ENCODE measurements around the gene DRGX.

DRGX gene

GRCh38 chr10:49395741-49396665 lies at the start of gene DRGX:
TSS of gene DRGX (minus strand) at chr10:49396089. CDS start at chr10:49395440, 649 bp downstream.
- no peak for DNase-seq (ENCODE audit: low read depth in 2 of 2)

GRCh38 chr10:49444349-49444748 lies 48.5 kb upstream of the DRGX start:
- no peak for DNase-seq (ENCODE audit: low read depth in 2 of 2)

DNA sequence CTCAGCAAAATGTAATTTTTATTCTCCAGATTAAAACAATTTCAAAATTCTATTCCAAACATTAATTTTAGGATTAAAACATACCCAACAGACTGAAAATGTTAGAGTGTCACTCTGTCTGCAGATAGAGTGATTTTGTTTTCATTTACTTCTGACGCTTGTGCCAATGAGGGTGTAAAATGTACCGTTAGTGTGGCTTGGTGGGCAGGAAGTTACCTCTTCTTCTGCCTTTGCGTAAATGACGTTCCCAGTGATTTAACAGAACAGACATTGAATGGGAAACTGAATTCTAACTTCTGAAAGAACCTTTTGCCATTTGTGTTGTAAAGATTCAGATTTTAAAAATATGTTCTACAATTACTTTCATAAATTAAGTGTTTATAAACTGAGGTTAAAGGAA lies 47.0 kb upstream of the DRGX start:
- no peak for DNase-seq (ENCODE audit: low read depth in 2 of 2)

DNA sequence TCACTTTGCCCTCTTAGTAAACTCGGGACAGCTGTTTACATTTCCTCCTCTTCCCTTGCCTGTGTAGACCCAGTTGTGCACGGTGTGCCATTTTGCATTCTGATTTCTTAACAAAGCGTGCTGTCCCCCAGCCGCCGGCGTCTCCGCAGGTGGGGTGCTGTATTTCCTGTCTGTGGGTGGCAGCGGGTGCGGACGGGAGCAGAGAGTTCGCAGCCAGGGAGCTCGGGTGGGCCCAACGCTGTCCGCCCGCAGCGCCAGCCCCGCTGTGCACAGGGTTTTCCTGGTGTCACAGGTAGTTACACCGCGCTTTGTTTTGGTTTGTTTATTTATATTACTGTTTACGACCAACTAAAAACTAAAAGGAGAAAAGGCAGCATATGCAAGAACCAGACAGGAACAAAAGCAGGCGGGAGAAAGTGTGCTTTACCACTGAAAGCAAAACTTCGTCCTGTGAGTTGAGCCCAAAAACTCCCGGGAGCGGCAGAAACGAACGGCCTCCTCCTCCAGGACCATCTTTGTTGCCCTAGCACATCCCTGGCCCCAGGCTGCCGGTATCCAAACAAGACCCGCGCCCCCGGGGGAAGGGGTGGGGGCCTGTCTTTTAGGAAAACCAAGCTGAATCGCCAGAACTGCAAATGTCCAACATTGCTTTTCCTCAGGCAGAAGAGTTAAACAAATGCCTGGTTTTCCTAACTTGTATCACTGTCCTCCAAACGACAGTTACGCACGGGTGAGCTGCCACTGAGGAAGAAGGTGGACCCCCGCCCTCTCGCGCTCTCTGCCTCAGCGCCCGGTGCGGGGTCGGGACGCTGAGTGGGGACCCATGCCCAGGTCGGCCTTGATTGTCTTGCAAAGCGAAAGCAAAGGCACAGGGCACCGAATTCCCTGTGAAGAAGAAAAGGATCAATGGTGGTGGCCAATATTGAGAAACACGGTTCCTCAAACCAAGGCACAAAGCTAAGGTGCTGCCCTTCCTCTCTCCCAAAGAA lies 45.9 kb upstream of the DRGX start:
- no peak for DNase-seq (ENCODE audit: low read depth in 2 of 2)

GRCh38 chr10:49435225-49435624 lies 39.3 kb upstream of the DRGX start:
- no peak for DNase-seq (ENCODE audit: low read depth in 2 of 2)

- DNase-seq (ENCODE audit: low read depth in 2 of 2), result no peak
Measured at GRCh38 chr10:49433069-49433468, 37.2 kb upstream of the DRGX start.

DNA sequence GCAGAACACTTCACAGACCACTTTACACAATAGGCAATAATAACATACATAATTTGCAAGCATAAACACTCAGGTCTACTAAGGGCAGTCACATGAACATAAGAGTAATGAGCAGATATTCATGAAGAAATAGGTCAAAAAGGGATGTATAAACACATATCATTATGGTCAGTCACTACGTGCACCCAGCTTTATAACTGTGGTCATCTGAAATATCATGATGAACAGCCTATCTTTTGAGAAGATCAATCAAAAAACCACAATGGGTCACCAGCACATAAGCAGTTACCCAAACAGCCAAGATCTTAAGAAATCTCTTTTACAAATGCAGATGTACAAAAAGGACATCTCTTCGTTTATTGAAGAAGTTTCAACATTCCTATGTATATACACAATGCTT lies 35.5 kb upstream of the DRGX start:
- no peak for DNase-seq (ENCODE audit: low read depth in 2 of 2)

DNA sequence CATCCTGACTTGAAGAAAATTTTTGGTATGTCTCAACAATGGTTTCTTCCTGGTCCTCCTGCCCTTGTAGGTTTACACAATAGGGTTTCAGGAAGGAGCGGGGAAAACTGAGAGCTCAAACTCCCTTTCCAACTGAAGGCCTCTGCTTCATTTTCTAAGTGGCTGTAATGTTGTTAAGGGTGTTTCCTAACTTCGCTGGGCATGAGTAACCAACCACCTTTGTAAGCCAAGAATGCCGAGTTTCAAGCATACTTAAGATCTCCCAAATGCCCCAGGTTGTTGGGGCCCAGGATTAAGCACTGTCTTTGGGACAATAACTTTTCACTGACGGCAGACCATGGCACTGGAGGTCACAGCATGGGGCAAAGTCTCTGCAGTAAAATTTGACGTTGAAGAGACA lies 33.6 kb upstream of the DRGX start:
- no peak for DNase-seq (ENCODE audit: low read depth in 2 of 2)

- no peak for DNase-seq (ENCODE audit: low read depth in 2 of 2)
Measured at GRCh38 chr10:49426490-49427360, 30.8 kb upstream of the DRGX start.

GRCh38 chr10:49419005-49419404 lies 23.1 kb upstream of the DRGX start:
- no peak for DNase-seq (ENCODE audit: low read depth in 2 of 2)

- DNase-seq (ENCODE audit: low read depth in 2 of 2), result no peak
Measured at GRCh38 chr10:49418328-49418727, 22.4 kb upstream of the DRGX start.

DNA sequence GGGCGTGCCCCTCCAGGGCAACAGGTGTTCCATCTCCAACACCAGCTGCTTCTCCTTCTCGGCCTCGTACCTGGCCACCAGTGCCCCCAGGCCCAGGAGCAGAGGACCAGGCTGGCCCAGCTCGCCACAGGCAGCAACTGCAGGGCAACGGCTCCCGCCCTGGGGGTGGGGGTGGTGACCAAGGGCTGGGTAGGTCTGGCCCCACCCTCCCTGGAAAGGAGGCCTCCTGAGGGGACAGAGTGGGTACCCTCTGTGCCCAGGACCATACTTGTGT lies 22.1 kb upstream of the DRGX start:
- DNase-seq (ENCODE audit: low read depth in 2 of 2), result no peak

DNA sequence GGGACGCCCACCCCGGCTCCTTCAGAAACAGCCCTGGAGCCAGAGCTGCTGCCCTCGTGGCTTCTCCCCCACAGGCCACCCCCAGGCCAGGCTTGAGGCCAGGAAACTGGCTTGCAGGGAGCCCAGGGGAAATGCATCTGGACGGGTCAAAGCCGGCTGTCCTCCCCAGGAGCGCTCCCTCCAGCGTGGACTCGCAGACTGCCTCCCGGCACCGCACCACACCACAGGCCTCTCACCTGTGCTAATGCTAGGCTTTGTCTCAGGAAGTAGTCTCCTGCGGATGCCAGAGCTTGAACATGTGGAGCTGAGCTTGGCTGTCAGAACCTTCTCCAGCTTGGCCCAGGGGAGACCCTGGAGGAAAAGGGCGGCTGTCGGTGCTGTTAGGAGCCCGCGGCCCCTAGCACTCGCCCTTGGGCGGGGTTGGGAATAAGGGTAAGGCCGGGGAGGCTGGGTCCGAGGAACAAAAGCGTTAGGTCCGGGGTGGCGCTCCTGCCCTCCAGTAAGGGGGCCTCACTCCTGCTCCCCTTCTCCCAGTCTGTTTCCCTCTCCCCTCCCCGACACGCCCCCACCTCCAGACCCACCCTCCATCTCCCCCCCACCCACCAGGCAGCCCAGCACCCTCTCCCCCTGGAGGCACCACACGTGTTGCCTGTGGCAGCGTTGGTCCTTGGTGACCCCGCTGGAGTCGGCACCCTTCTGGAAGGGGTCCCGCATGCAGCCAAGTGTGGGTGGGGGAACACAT lies 21.6 kb upstream of the DRGX start:
- no peak for DNase-seq (ENCODE audit: low read depth in 2 of 2)

GRCh38 chr10:49415846-49416245 lies 20.0 kb upstream of the DRGX start:
- no peak for DNase-seq (ENCODE audit: low read depth in 2 of 2)

DNA sequence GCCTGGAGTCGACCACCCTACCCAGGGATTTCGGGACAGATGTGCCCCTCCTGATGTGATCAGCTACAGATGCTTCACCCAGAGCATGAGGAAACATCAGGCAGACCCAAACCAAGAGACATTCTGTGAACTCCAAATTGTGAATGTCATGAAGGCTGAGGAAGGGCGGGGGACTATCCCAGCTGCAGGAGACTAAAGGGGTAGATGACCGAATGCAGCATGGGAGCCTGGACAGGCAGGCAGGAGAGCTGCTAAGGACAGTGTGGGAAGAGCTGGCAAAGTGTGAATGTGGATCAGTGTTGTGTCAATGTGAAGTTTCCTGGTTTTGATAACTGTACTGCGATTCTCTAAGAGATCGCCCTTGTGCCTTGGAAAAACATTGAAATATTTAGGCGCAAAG lies 19.2 kb upstream of the DRGX start:
- DNase-seq (ENCODE audit: low read depth in 2 of 2), result no peak

- DNase-seq (ENCODE audit: low read depth in 2 of 2), result no peak
Measured at GRCh38 chr10:49414496-49414895, 18.6 kb upstream of the DRGX start.

- no peak for DNase-seq (ENCODE audit: low read depth in 2 of 2)
Measured at GRCh38 chr10:49412571-49412970, 16.7 kb upstream of the DRGX start.

- no peak for DNase-seq (ENCODE audit: low read depth in 2 of 2)
Measured at GRCh38 chr10:49410365-49411074, 14.6 kb upstream of the DRGX start.

DNA sequence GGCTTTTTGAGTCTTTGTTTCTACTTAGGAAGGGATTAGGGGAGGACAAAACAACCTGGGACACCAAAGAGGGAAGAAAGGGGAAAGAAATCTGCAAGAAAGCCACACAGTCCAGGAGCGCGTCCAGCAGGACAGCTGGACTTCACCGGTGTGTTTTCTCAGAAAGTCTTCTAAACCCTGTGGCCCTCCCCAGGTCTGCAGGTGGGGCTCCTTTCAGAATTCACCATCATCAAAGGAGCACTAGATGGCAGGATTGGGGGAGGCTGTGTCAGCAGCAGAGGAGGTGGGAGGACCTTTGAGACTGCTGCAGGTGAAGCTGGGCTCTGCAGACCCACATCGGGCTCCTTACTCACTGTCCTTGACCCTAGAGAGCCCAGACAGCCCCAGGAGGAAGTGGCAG lies 13.9 kb upstream of the DRGX start:
- DNase-seq (ENCODE audit: low read depth in 2 of 2), result no peak

- no peak for DNase-seq (ENCODE audit: low read depth in 2 of 2)
Measured at GRCh38 chr10:49408519-49409306, 12.8 kb upstream of the DRGX start.

Data from stimulated activated CD4-positive, alpha-beta T cell treated with anti-CD3 and anti-CD28 coated beads, Interleukin-12 subunit alpha, Interleukin-12 subunit beta, amount 100 ng/mL, for 24 hours (primary cell).